ENCODE measurements around the gene ZBTB4.
"Not testable (repeated sequence)": the region's sequence is repeated elsewhere in the genome, so short reads cannot be mapped to it uniquely, and the experiment has no call there.

ZBTB4 gene

DNA sequence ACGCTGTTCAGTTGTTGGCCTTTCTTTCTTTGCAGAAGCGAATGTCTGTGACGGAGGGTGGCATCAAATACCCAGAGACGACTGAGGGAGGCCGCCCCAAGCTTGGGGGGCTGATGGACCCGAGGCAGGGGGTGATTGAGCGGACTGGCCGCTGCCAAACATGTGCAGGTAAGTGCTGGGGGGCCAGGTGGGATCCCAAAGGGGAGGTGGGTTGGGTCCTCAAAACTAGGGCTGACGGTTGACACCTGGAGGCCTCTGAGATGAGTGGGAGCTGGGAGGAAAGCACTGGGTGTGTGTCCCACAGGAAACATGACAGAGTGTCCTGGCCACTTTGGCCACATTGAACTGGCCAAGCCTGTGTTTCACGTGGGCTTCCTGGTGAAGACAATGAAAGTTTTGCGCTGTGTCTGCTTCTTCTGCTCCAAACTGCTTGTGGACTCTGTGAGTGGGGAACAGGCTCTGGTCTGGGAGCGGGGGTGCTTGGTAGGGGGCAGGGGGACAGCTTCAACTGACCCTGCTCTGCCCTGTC, 16.5 kb upstream of the ZBTB4 start:
- Histone ChIP-seq H3K36me3 (ENCODE audit: control insufficient read depth in 2 of 2, insufficient read depth in 2 of 2, low read length in 2 of 2) (peaks cover 44 to 59% of the 10 kb centered on the region in 2 donors), H3K27ac (ENCODE audit: low read depth in 2 of 2, low read length in 2 of 2) (no peak overlapping the region), H3K4me1 (ENCODE audit: control insufficient read depth in 2 of 2, insufficient read depth in 2 of 2, low read length in 2 of 2) (peaks cover 3 to 13% of the 10 kb centered on the region in 2 donors), H3K9ac (ENCODE audit: low read depth in 1 of 2, low read length in 2 of 2) (no peak overlapping the region), H3K9me3 (ENCODE audit: control insufficient read depth in 2 of 2, low read length in 2 of 2) (no peaks in the 10 kb centered on the region), H3K4me3 (ENCODE audit: low read length in 2 of 2) (no peak overlapping the region), H3K27me3 (ENCODE audit: control insufficient read depth in 2 of 2, insufficient read depth in 2 of 2, low read length in 2 of 2) (no peaks in the 10 kb centered on the region)

DNA sequence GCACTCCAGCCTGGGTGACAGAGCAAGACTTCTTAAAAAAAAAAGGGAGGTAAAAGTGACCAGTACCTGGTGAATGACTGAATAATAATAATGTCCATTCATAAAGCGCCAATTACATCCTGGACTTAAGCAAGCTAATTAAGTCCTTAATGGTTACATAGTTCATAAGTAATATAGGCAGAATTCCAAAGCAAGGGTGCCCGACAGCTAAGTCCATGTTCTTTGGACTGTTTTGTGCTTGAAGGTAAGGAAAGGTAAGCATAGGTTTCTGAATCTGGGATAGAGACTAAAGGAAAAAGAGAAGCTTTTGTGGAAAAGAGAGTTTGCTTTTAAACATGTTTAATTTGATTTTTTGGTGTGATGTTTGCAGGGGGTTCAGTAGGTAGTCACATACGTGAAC, 14.5 kb upstream of the ZBTB4 start:
- Histone ChIP-seq H3K27me3 (ENCODE audit: control insufficient read depth in 2 of 2, insufficient read depth in 2 of 2, low read length in 2 of 2) (no peaks in the 10 kb centered on the region), H3K36me3 (ENCODE audit: control insufficient read depth in 2 of 2, insufficient read depth in 2 of 2, low read length in 2 of 2) (peaks cover 33 to 44% of the 10 kb centered on the region in 2 donors), H3K9me3 (ENCODE audit: control insufficient read depth in 2 of 2, low read length in 2 of 2) (no peaks in the 10 kb centered on the region), H3K9ac (ENCODE audit: low read depth in 1 of 2, low read length in 2 of 2) (no peak overlapping the region), H3K27ac (ENCODE audit: low read depth in 2 of 2, low read length in 2 of 2) (no peak overlapping the region), H3K4me1 (ENCODE audit: control insufficient read depth in 2 of 2, insufficient read depth in 2 of 2, low read length in 2 of 2) (peaks cover 3 to 24% of the 10 kb centered on the region in 2 donors), H3K4me3 (ENCODE audit: low read length in 2 of 2) (no peak overlapping the region)

DNA sequence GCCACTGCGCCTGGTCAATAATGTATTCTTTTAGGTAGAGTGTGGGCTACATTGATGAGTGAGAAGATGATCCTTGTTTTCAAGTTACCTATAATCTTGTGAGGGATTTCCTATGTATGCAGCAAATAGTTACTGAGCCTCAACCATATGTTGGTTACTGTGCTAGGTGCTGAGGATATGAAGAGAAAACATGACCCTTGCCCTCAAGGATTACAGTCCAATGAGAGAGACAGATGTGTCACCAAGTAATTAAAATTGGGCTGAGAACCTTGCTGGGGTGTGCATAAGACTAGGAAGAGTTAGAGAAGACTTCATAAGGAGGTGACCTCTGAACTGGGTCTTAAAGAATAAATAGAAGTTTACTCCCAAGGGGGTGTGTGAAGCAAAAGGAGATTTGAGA, 12.2 kb upstream of the ZBTB4 start:
- H3K9ac ChIP-seq (ENCODE audit: low read depth in 1 of 2, low read length in 2 of 2) = no peak overlapping the region
- H3K4me1 ChIP-seq (ENCODE audit: control insufficient read depth in 2 of 2, insufficient read depth in 2 of 2, low read length in 2 of 2) = peaks cover 14 to 34% of the 10 kb centered on the region in 2 donors
- H3K27me3 ChIP-seq (ENCODE audit: control insufficient read depth in 2 of 2, insufficient read depth in 2 of 2, low read length in 2 of 2) = no peaks in the 10 kb centered on the region
- peaks cover 11 to 25% of the 10 kb centered on the region in 2 donors for H3K36me3 ChIP-seq (ENCODE audit: control insufficient read depth in 2 of 2, insufficient read depth in 2 of 2, low read length in 2 of 2)
- H3K4me3 ChIP-seq (ENCODE audit: low read length in 2 of 2) = peak overlapping the region in 1 of 2 donors; percentile 2
- H3K9me3 ChIP-seq (ENCODE audit: control insufficient read depth in 2 of 2, low read length in 2 of 2) = no peaks in the 10 kb centered on the region
- peak overlapping the region in 1 of 2 donors; percentile 41 for H3K27ac ChIP-seq (ENCODE audit: low read depth in 2 of 2, low read length in 2 of 2)

DNA sequence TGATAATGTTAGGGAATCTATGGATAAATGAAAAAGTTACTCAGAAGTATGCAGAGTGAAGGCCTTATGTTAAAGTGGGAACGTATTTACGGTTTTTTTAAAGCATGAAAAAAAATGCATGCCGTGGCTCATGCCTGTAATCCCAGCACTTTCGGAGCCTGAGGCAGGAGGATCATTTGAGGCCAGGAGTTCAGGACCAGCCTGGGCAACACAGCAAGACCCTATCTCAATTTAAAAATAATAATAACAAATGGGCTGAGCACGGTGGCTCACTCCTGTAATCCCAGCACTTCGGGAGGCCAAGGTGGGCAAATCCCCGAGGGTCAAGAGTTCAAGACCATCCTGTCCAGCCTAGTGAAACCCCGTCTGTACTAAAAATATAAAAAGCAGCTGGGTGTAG, 10.7 kb upstream of the ZBTB4 start:
- H3K4me1 ChIP-seq (ENCODE audit: control insufficient read depth in 2 of 2, insufficient read depth in 2 of 2, low read length in 2 of 2) = peaks cover 20 to 43% of the 10 kb centered on the region in 2 donors
- H3K27me3 ChIP-seq (ENCODE audit: control insufficient read depth in 2 of 2, insufficient read depth in 2 of 2, low read length in 2 of 2) = no peaks in the 10 kb centered on the region
- no peaks in the 10 kb centered on the region for H3K9me3 ChIP-seq (ENCODE audit: control insufficient read depth in 2 of 2, low read length in 2 of 2)
- H3K9ac ChIP-seq (ENCODE audit: low read depth in 1 of 2, low read length in 2 of 2) = no peak overlapping the region
- H3K36me3 ChIP-seq (ENCODE audit: control insufficient read depth in 2 of 2, insufficient read depth in 2 of 2, low read length in 2 of 2) = peaks cover 2 to 13% of the 10 kb centered on the region in 2 donors
- no peak overlapping the region for H3K27ac ChIP-seq (ENCODE audit: low read depth in 2 of 2, low read length in 2 of 2)
- H3K4me3 ChIP-seq (ENCODE audit: low read length in 2 of 2) = no peak overlapping the region

- Histone ChIP-seq H3K9ac (ENCODE audit: low read depth in 1 of 2, low read length in 2 of 2) (peak overlapping the region; percentile 24 to 38), H3K36me3 (ENCODE audit: control insufficient read depth in 2 of 2, insufficient read depth in 2 of 2, low read length in 2 of 2) (peaks cover 2 to 3% of the 10 kb centered on the region in 2 donors), H3K4me3 (ENCODE audit: low read length in 2 of 2) (peak overlapping the region in 1 of 2 donors; percentile 94), H3K27ac (ENCODE audit: low read depth in 2 of 2, low read length in 2 of 2) (no peak overlapping the region), H3K4me1 (ENCODE audit: control insufficient read depth in 2 of 2, insufficient read depth in 2 of 2, low read length in 2 of 2) (peaks cover 21 to 41% of the 10 kb centered on the region in 2 donors), H3K9me3 (ENCODE audit: control insufficient read depth in 2 of 2, low read length in 2 of 2) (no peaks in the 10 kb centered on the region), H3K27me3 (ENCODE audit: control insufficient read depth in 2 of 2, insufficient read depth in 2 of 2, low read length in 2 of 2) (no peaks in the 10 kb centered on the region)
Measured at GRCh38 chr17:7486181-7486580, 6.8 kb upstream of the ZBTB4 start.

- Histone ChIP-seq H3K4me3 (ENCODE audit: low read length in 2 of 2) (peak overlapping the region; percentile 74 to 94), H3K4me1 (ENCODE audit: control insufficient read depth in 2 of 2, insufficient read depth in 2 of 2, low read length in 2 of 2) (peaks cover 24 to 35% of the 10 kb centered on the region in 2 donors), H3K9me3 (ENCODE audit: control insufficient read depth in 2 of 2, low read length in 2 of 2) (no peaks in the 10 kb centered on the region), H3K27ac (ENCODE audit: low read depth in 2 of 2, low read length in 2 of 2) (peak overlapping the region; percentile 100), H3K9ac (ENCODE audit: low read depth in 1 of 2, low read length in 2 of 2) (peak overlapping the region; percentile 68 to 99), H3K27me3 (ENCODE audit: control insufficient read depth in 2 of 2, insufficient read depth in 2 of 2, low read length in 2 of 2) (no peaks in the 10 kb centered on the region), H3K36me3 (ENCODE audit: control insufficient read depth in 2 of 2, insufficient read depth in 2 of 2, low read length in 2 of 2) (peaks cover 2 to 3% of the 10 kb centered on the region in 2 donors)
Measured at GRCh38 chr17:7484919-7485377, 5.5 kb upstream of the ZBTB4 start.

DNA sequence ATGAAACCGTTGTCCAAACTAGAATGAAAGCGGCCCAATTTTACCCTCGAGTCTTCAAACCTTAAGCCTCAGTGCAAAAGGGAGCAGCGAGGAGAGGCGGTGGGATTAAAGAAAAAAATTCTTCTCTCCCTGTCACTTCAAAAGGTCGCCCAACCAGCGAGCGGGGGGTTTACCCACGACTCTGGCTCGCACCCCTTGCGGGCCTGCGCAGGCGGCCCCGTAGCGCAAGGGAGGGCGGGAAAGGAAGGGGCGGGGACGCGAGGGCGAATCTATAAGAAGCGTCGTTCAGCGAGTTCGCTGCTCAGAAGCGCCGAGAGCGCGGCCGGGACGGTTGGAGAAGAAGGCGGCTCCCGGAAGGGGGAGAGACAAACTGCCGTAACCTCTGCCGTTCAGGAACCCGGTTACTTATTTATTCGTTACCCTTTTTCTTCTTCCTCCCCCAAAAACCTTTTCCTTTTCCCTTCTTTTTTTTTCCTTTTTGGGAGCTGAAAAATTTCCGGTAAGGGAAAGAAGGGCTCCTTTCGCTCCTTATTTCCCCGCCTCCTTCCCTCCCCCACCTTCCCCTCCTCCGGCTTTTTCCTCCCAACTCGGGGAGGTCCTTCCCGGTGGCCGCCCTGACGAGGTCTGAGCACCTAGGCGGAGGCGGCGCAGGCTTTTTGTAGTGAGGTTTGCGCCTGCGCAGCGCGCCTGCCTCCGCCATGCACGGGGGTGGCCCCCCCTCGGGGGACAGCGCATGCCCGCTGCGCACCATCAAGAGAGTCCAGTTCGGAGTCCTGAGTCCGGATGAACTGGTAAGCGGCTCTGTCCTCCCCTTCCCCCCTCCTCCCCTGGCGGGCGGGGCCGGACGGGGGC, 4.9 kb upstream of the ZBTB4 start, which contains the start of gene POLR2A:
POLR2A (plus strand) TSS at position 300 of the 852 bp plus-strand sequence.
- Histone ChIP-seq H3K9ac (ENCODE audit: low read depth in 1 of 2, low read length in 2 of 2) (peak within 1 kb of the TSS; percentile 99 to 100), H3K36me3 (ENCODE audit: control insufficient read depth in 2 of 2, insufficient read depth in 2 of 2, low read length in 2 of 2) (peaks cover 0 to 3% of the 10 kb centered on the region in 2 donors), H3K9me3 (ENCODE audit: control insufficient read depth in 2 of 2, low read length in 2 of 2) (no peaks in the 10 kb centered on the region), H3K4me3 (ENCODE audit: low read length in 2 of 2) (peak within 1 kb of the TSS; percentile 94 to 97), H3K27ac (ENCODE audit: low read depth in 2 of 2, low read length in 2 of 2) (peak within 1 kb of the TSS; percentile 100), H3K27me3 (ENCODE audit: control insufficient read depth in 2 of 2, insufficient read depth in 2 of 2, low read length in 2 of 2) (no peaks in the 10 kb centered on the region), H3K4me1 (ENCODE audit: control insufficient read depth in 2 of 2, insufficient read depth in 2 of 2, low read length in 2 of 2) (peaks cover 27 to 37% of the 10 kb centered on the region in 2 donors)

GRCh38 chr17:7483255-7484066, 4.0 kb upstream of the ZBTB4 start:
- Histone ChIP-seq H3K9me3 (ENCODE audit: control insufficient read depth in 2 of 2, low read length in 2 of 2) (no peaks in the 10 kb centered on the region), H3K9ac (ENCODE audit: low read depth in 1 of 2, low read length in 2 of 2) (peak overlapping the region; percentile 99 to 100), H3K27me3 (ENCODE audit: control insufficient read depth in 2 of 2, insufficient read depth in 2 of 2, low read length in 2 of 2) (no peaks in the 10 kb centered on the region), H3K27ac (ENCODE audit: low read depth in 2 of 2, low read length in 2 of 2) (peak overlapping the region; percentile 100), H3K4me1 (ENCODE audit: control insufficient read depth in 2 of 2, insufficient read depth in 2 of 2, low read length in 2 of 2) (peaks cover 27 to 37% of the 10 kb centered on the region in 2 donors), H3K4me3 (ENCODE audit: low read length in 2 of 2) (peak overlapping the region; percentile 94 to 97), H3K36me3 (ENCODE audit: control insufficient read depth in 2 of 2, insufficient read depth in 2 of 2, low read length in 2 of 2) (peaks cover 0 to 3% of the 10 kb centered on the region in 2 donors)

DNA sequence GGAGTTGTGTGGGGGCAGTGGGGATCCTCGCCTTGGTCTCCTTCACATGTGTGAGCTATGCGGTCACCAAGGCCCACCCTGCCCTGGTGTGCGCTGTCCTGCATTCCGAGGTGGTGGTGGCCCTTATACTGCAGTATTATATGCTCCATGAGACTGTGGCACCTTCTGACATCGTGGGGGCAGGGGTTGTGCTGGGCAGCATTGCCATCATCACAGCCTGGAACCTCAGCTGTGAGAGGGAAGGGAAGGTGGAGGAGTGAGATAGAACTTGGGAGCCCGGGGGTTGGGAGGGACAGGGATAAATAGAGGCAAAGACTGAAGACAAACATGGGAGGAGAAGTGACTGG, 3.3 kb upstream of the ZBTB4 start:
- H3K4me1 ChIP-seq (ENCODE audit: control insufficient read depth in 2 of 2, insufficient read depth in 2 of 2, low read length in 2 of 2) = peaks cover 26 to 39% of the 10 kb centered on the region in 2 donors
- H3K9me3 ChIP-seq (ENCODE audit: control insufficient read depth in 2 of 2, low read length in 2 of 2); H3K27me3 ChIP-seq (ENCODE audit: control insufficient read depth in 2 of 2, insufficient read depth in 2 of 2, low read length in 2 of 2); H3K36me3 ChIP-seq (ENCODE audit: control insufficient read depth in 2 of 2, insufficient read depth in 2 of 2, low read length in 2 of 2): not testable (repeated sequence)
- H3K9ac ChIP-seq (ENCODE audit: low read depth in 1 of 2, low read length in 2 of 2) = peak overlapping the region; percentile 99 to 100
- peak overlapping the region; percentile 100 for H3K27ac ChIP-seq (ENCODE audit: low read depth in 2 of 2, low read length in 2 of 2)
- H3K4me3 ChIP-seq (ENCODE audit: low read length in 2 of 2) = peak overlapping the region; percentile 94 to 97

Data from mucosa of rectum (tissue), 2 donors.